ENCODE measurements around the gene DVL2. TPM values are rescaled to one million over a fixed set of nuclear protein-coding genes. Genes with fewer than 3 reads are reported as not detected.

Gene DVL2
- total RNA-seq, 4 donors from 2014 or later: 53.2 to 78.1 (median 55.5) TPM

DNA sequence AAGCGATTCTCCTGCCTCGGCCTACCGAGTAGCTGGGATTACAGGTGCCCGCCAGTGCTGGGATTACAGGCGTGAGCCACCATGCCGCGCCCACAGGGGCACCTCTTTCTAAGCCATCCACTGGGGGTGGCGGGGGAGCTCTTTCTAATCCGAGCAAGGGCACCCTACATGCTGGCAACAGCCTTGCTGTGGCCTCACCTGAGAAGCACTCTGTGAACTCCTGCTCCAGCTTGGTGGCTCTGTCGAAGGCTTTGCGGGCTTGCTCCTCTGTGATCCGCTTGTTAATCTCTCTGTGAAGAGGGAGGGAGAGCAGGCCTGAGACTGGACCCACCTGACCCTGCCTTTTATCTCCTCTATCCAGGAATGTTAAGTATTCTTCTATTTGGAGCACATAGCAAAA lies 43.2 kb downstream of the DVL2 start:
- Histone ChIP-seq H3K36me3 (peaks cover 28% of the 10 kb centered on the region), H3K4me1 (no peaks in the 10 kb centered on the region), H3K27ac (no peak overlapping the region), H3K4me3 (no peak overlapping the region), H3K27me3 (no peaks in the 10 kb centered on the region), H3K9me3 (no peaks in the 10 kb centered on the region)
- DNase-seq (ENCODE audit: low spot score in 2 of 2): no peak
- TF ChIP-seq POLR2AphosphoS5 (IDR thresholded peaks at IDR 0.05) (no peak), EP300 (IDR thresholded peaks at IDR 0.05) (no peak), POLR2A (IDR thresholded peaks at IDR 0.05) (no peak)
- TF ChIP-seq, protein P1, sequence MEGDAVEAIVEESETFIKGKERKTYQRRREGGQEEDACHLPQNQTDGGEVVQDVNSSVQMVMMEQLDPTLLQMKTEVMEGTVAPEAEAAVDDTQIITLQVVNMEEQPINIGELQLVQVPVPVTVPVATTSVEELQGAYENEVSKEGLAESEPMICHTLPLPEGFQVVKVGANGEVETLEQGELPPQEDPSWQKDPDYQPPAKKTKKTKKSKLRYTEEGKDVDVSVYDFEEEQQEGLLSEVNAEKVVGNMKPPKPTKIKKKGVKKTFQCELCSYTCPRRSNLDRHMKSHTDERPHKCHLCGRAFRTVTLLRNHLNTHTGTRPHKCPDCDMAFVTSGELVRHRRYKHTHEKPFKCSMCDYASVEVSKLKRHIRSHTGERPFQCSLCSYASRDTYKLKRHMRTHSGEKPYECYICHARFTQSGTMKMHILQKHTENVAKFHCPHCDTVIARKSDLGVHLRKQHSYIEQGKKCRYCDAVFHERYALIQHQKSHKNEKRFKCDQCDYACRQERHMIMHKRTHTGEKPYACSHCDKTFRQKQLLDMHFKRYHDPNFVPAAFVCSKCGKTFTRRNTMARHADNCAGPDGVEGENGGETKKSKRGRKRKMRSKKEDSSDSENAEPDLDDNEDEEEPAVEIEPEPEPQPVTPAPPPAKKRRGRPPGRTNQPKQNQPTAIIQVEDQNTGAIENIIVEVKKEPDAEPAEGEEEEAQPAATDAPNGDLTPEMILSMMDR (IDR thresholded peaks at IDR 0.05): no peak
- WGBS: 89% methylated on average over 12 of the region's 12 CpGs

DNA sequence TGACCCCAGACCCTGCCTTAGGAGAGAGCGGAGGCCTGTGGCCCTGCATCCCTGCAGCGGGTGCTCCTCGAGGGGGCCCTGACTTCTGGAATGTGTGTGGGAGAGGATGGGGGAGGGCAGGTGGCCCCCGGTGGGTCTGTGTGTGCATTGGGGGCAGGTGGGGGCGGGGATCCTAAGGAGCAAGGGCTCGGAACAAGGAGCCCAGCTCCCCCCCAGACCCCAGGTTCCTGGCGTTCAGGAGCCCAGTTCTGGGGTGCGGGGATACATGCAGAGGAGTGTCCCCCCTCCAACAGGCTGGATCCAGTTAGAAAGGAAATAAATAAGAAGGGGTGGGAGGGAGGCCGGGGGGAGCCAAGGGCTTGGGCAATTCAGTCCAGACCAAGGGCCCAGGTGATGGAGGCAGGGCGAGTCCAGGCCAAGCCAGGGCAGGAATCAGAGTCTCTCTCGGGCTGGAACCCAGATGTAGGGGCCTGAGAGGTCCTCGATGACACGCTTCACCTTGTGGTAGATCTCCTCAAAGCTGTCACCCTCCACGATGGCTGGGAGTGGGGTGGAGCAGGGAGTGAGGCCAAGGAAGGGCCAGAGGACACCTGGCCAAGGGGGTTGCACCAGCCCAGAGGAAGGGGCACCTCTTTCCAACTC lies 43.9 kb downstream of the DVL2 start:
- no peaks in the 10 kb centered on the region for H3K9me3 ChIP-seq
- no peaks in the 10 kb centered on the region for H3K27me3 ChIP-seq
- WGBS: 88% methylated on average over 14 of the region's 14 CpGs
- no peak overlapping the region for H3K4me3 ChIP-seq
- no peaks in the 10 kb centered on the region for H3K4me1 ChIP-seq
- no peak overlapping the region for H3K27ac ChIP-seq
- peaks cover 21% of the 10 kb centered on the region for H3K36me3 ChIP-seq
- TF ChIP-seq, protein P1 (IDR thresholded peaks at IDR 0.05): no peak
- no peak for DNase-seq (ENCODE audit: low spot score in 2 of 2)

DNA sequence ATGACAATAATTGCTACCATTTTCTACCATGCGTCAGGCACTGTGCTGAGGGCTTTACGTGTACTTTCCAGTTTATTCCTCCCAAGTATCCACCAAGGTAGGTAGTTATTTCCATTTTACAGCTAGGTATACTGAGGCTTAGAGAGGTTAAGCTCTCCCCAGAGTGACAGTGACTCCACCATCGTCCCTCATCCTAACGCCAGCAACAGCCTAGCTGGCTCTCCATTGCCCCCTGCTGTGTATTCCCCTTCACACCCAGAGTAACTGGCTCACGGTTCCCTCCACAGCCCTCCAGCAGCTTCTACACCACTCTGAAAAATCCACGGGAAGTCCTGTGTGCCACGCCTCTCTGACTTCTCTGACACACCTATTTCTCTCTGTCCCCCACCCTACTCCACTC lies 48.1 kb downstream of the DVL2 start:
- DNase-seq (ENCODE audit: low spot score in 2 of 2): no peak
- H3K36me3 ChIP-seq: peaks cover 7% of the 10 kb centered on the region
- H3K4me1 ChIP-seq: no peaks in the 10 kb centered on the region
- H3K27ac ChIP-seq: no peak overlapping the region
- no peak overlapping the region for H3K4me3 ChIP-seq
- no peak for TF ChIP-seq POLR2A (IDR thresholded peaks at IDR 0.05)
- TF ChIP-seq, protein P1 (IDR thresholded peaks at IDR 0.05): no peak
- TF ChIP-seq POLR2AphosphoS5 (IDR thresholded peaks at IDR 0.05): no peak
- no peak for TF ChIP-seq EP300 (IDR thresholded peaks at IDR 0.05)
- WGBS: 53% methylated on average over 7 of the region's 7 CpGs
- no peaks in the 10 kb centered on the region for H3K9me3 ChIP-seq
- H3K27me3 ChIP-seq: no peaks in the 10 kb centered on the region

DNA sequence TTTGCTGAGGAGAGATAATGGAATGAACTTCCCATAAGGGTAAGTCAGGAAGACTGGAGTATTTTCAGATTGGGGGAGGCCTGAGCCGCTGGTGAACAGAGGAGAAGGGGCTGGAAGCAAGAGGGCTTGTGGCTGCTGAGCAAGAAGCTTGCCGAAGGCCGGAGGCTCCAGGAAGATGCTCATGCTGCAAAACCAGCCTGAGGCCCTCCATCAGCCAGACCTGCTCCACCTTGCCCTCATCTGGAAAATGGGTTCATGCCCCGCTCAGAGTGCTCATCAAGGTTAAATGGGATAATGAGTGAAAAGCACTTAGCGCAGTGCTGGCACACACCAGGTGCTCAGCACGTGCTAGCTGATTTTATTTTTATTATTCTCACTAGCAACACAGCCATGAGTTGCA lies 49.7 kb downstream of the DVL2 start:
- Histone ChIP-seq H3K36me3 (no peaks in the 10 kb centered on the region), H3K9me3 (no peaks in the 10 kb centered on the region), H3K4me1 (no peaks in the 10 kb centered on the region), H3K27ac (no peak overlapping the region), H3K4me3 (no peak overlapping the region), H3K27me3 (no peaks in the 10 kb centered on the region)
- no peak for TF ChIP-seq EP300 (IDR thresholded peaks at IDR 0.05)
- TF ChIP-seq POLR2A (IDR thresholded peaks at IDR 0.05): no peak
- TF ChIP-seq, protein P1 (IDR thresholded peaks at IDR 0.05): no peak
- TF ChIP-seq POLR2AphosphoS5 (IDR thresholded peaks at IDR 0.05): no peak
- WGBS: 81% methylated on average over 6 of the region's 6 CpGs
- no peak for DNase-seq (ENCODE audit: low spot score in 2 of 2)

DNA sequence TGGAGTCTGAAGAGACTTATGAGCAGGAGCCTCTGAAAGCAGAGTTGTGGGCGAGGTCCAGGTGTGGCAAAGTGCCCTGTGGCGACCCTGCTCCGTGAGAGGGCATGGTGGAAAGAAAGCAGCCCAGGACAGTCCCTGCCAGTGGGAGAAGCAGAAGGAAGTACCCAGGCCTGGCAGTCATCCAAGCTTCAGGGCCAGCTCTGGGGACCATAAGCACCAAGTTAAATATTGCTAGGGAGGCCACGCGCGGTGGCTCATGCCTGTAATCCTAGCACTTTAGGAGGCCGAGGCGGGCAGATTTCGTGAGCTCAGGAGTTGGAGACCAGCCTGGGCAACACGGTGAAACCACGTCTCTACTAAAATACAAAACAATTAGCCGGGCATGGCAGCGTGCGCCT lies 50.2 kb downstream of the DVL2 start:
- Histone ChIP-seq H3K36me3 (no peaks in the 10 kb centered on the region), H3K9me3 (no peaks in the 10 kb centered on the region), H3K4me3 (no peak overlapping the region), H3K27me3 (peaks cover under 1% of the 10 kb centered on the region), H3K4me1 (no peaks in the 10 kb centered on the region), H3K27ac (no peak overlapping the region)
- TF ChIP-seq, protein P1 (IDR thresholded peaks at IDR 0.05): no peak
- TF ChIP-seq POLR2A (IDR thresholded peaks at IDR 0.05) (no peak), POLR2AphosphoS5 (IDR thresholded peaks at IDR 0.05) (no peak)
- DNase-seq (ENCODE audit: low spot score in 2 of 2): no peak
- 88% methylated on average over 14 of the region's 14 CpGs for WGBS

All from suprapubic skin (tissue), 4 donors.